ENCODE results near the gene SURF4.

SURF4 gene

DNA sequence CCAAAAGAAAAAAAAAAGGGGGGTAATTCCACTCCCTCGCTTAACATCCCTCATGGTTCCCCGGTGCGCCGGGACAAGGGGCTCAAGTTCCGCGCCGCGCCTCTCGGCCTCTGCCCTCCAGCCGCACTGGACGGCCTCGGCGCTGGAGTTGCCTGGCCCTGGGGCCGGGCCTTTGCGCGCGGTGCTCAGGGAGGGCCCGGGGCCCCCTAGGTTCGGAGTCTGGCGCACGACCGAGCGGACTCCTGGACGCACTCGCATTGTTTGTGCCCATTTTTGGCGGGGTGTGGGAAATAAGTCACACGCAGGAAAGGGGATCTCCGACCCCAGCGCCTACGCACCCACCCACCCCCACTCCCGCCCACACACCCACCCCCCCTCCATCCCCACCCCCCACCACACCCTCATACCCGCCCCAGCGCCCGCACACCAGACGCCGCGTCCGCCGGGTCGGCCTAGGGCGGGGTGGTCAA, 28.3 kb downstream of the SURF4 start:
- Histone ChIP-seq H3K9me3 (ENCODE audit: insufficient read depth, low read depth, low read length) (no peaks in the 10 kb centered on the region), H3K27me3 (ENCODE audit: insufficient read depth, low read length) (no peaks in the 10 kb centered on the region), H3K36me3 (ENCODE audit: insufficient read depth, low read depth, low read length) (peaks cover 82% of the 10 kb centered on the region), H3K4me3 (ENCODE audit: low read length) (peak overlapping the region; percentile 87), H3K27ac (ENCODE audit: low read length) (peak overlapping the region; percentile 48), H3K9ac (ENCODE audit: low read depth, low read length) (peak overlapping the region; percentile 100), H3K4me1 (ENCODE audit: insufficient read depth, low read length) (no peaks in the 10 kb centered on the region)

- H3K27ac ChIP-seq (ENCODE audit: low read length), result no peak overlapping the region
- H3K4me1 ChIP-seq (ENCODE audit: insufficient read depth, low read length), result no peaks in the 10 kb centered on the region
- H3K9me3 ChIP-seq (ENCODE audit: insufficient read depth, low read depth, low read length), result no peaks in the 10 kb centered on the region
- H3K36me3 ChIP-seq (ENCODE audit: insufficient read depth, low read depth, low read length), result peaks cover 80% of the 10 kb centered on the region
- H3K9ac ChIP-seq (ENCODE audit: low read depth, low read length), result peak overlapping the region; percentile 100; the same call in 1 of the 2 replicates
- no peaks in the 10 kb centered on the region for H3K27me3 ChIP-seq (ENCODE audit: insufficient read depth, low read length)
- H3K4me3 ChIP-seq (ENCODE audit: low read length), result peak overlapping the region; percentile 87
Observed at GRCh38 chr9:133346021-133346785, 29.7 kb downstream of the SURF4 start.

- no peak overlapping the region for H3K4me3 ChIP-seq (ENCODE audit: low read length)
- H3K27ac ChIP-seq (ENCODE audit: low read length), result no peak overlapping the region
- H3K36me3 ChIP-seq (ENCODE audit: insufficient read depth, low read depth, low read length), result peaks cover 80% of the 10 kb centered on the region
- no peaks in the 10 kb centered on the region for H3K4me1 ChIP-seq (ENCODE audit: insufficient read depth, low read length)
- H3K27me3 ChIP-seq (ENCODE audit: insufficient read depth, low read length), result no peaks in the 10 kb centered on the region
- peak overlapping the region; percentile 100; the same call in 1 of the 2 replicates for H3K9ac ChIP-seq (ENCODE audit: low read depth, low read length)
- H3K9me3 ChIP-seq (ENCODE audit: insufficient read depth, low read depth, low read length), result no peaks in the 10 kb centered on the region
Observed at GRCh38 chr9:133345596-133345995, 30.3 kb downstream of the SURF4 start.

DNA sequence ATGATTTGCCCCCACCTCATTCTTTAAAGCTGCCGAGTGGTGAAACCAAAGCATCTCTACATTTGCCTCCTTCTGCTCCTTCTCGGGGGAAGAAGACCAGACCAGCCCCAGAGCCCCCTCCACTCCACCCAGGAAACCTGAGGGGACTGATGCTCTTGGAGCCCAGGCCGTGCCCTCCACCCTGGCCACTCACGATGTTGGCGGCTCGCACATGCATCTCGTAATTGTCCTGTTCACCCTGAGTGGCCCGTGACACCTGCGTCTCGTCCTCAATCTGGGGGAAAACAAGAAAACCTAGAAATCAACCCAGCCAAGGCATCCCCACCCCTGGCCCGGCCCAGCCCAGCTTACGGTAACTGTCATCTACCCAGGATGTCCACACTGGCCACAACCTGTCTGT, 30.9 kb downstream of the SURF4 start:
- H3K9me3 ChIP-seq (ENCODE audit: insufficient read depth, low read depth, low read length), result no peaks in the 10 kb centered on the region
- H3K36me3 ChIP-seq (ENCODE audit: insufficient read depth, low read depth, low read length), result peaks cover 80% of the 10 kb centered on the region
- no peaks in the 10 kb centered on the region for H3K4me1 ChIP-seq (ENCODE audit: insufficient read depth, low read length)
- H3K27me3 ChIP-seq (ENCODE audit: insufficient read depth, low read length), result no peaks in the 10 kb centered on the region
- H3K9ac ChIP-seq (ENCODE audit: low read depth, low read length), result no peak overlapping the region
- no peak overlapping the region for H3K27ac ChIP-seq (ENCODE audit: low read length)
- no peak overlapping the region for H3K4me3 ChIP-seq (ENCODE audit: low read length)

GRCh38 chr9:133344071-133344470, 31.8 kb downstream of the SURF4 start:
- Histone ChIP-seq H3K4me3 (ENCODE audit: low read length) (no peak overlapping the region), H3K27me3 (ENCODE audit: insufficient read depth, low read length) (no peaks in the 10 kb centered on the region), H3K27ac (ENCODE audit: low read length) (no peak overlapping the region), H3K36me3 (ENCODE audit: insufficient read depth, low read depth, low read length) (peaks cover 80% of the 10 kb centered on the region), H3K9ac (ENCODE audit: low read depth, low read length) (no peak overlapping the region), H3K9me3 (ENCODE audit: insufficient read depth, low read depth, low read length) (no peaks in the 10 kb centered on the region), H3K4me1 (ENCODE audit: insufficient read depth, low read length) (no peaks in the 10 kb centered on the region)

GRCh38 chr9:133342570-133342969, 33.3 kb downstream of the SURF4 start:
- H3K36me3 ChIP-seq (ENCODE audit: insufficient read depth, low read depth, low read length), result peaks cover 78% of the 10 kb centered on the region
- H3K27ac ChIP-seq (ENCODE audit: low read length), result no peak overlapping the region
- no peaks in the 10 kb centered on the region for H3K9me3 ChIP-seq (ENCODE audit: insufficient read depth, low read depth, low read length)
- H3K9ac ChIP-seq (ENCODE audit: low read depth, low read length), result no peak overlapping the region
- H3K4me1 ChIP-seq (ENCODE audit: insufficient read depth, low read length), result no peaks in the 10 kb centered on the region
- H3K4me3 ChIP-seq (ENCODE audit: low read length), result no peak overlapping the region
- no peaks in the 10 kb centered on the region for H3K27me3 ChIP-seq (ENCODE audit: insufficient read depth, low read length)

DNA sequence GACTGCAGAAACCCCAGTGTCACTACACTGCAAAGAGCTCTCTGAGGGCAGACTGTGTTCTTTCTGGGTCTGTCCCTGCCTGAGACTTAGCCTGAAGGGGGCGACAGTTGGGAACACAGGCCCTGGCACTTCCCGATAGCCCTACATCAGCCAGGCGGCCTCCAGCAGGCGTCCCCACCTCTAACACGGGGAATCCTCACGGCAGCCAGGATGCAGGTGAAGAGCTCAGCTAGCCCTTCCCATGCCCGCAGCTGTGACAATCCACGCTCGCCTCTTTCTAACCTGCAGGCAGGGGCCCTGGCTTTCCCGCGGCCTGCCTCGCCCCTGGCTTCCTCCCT, 33.8 kb downstream of the SURF4 start:
- Histone ChIP-seq H3K36me3 (ENCODE audit: insufficient read depth, low read depth, low read length) (peaks cover 78% of the 10 kb centered on the region), H3K27ac (ENCODE audit: low read length) (no peak overlapping the region), H3K9ac (ENCODE audit: low read depth, low read length) (no peak overlapping the region), H3K4me1 (ENCODE audit: insufficient read depth, low read length) (no peaks in the 10 kb centered on the region), H3K27me3 (ENCODE audit: insufficient read depth, low read length) (no peaks in the 10 kb centered on the region), H3K4me3 (ENCODE audit: low read length) (no peak overlapping the region), H3K9me3 (ENCODE audit: insufficient read depth, low read depth, low read length) (no peaks in the 10 kb centered on the region)

DNA sequence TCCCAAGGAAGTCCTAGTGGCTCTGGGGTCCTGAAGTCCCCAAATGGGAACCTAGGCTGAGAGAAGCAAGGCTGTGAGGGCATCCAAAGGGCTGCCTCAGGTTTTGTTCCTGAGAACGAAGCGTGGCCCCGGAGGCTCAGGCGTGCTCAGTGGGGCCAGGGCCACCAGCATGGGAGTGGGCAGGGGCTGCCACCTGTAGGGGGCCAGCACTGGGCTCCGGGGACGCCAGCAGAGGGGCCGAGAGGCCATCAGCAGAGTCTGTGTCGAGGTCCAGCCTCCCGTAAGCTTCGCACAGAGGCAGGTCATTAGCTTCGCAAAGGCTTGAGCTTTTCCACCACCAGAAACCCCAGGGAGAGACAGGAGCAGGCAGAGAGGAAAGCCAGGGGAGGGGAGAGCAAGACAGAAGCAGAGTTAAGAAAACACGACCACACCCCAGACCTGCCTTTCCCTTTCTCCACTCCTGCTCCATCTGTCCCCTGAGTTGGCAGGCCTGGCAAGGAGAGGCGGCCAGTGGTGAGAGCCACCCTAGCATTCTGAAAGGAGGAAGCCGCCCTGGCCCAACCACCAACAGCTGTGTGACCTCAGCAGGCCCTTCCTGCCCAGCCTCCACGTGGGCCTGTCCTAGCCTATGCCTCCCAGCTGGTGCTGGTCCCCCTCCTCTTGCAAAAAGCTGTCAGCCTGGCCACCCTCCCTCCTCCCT, 34.3 kb downstream of the SURF4 start:
- H3K4me1 ChIP-seq (ENCODE audit: insufficient read depth, low read length), result no peaks in the 10 kb centered on the region
- H3K4me3 ChIP-seq (ENCODE audit: low read length), result no peak overlapping the region
- no peak overlapping the region for H3K9ac ChIP-seq (ENCODE audit: low read depth, low read length)
- no peaks in the 10 kb centered on the region for H3K27me3 ChIP-seq (ENCODE audit: insufficient read depth, low read length)
- H3K9me3 ChIP-seq (ENCODE audit: insufficient read depth, low read depth, low read length), result no peaks in the 10 kb centered on the region
- no peak overlapping the region for H3K27ac ChIP-seq (ENCODE audit: low read length)
- peaks cover 78% of the 10 kb centered on the region for H3K36me3 ChIP-seq (ENCODE audit: insufficient read depth, low read depth, low read length)

GRCh38 chr9:133340916-133341315, 34.9 kb downstream of the SURF4 start:
- no peaks in the 10 kb centered on the region for H3K9me3 ChIP-seq (ENCODE audit: insufficient read depth, low read depth, low read length)
- no peak overlapping the region for H3K4me3 ChIP-seq (ENCODE audit: low read length)
- no peak overlapping the region for H3K9ac ChIP-seq (ENCODE audit: low read depth, low read length)
- H3K36me3 ChIP-seq (ENCODE audit: insufficient read depth, low read depth, low read length), result peaks cover 72% of the 10 kb centered on the region
- no peaks in the 10 kb centered on the region for H3K27me3 ChIP-seq (ENCODE audit: insufficient read depth, low read length)
- H3K4me1 ChIP-seq (ENCODE audit: insufficient read depth, low read length), result no peaks in the 10 kb centered on the region
- no peak overlapping the region for H3K27ac ChIP-seq (ENCODE audit: low read length)

GRCh38 chr9:133340256-133340655, 35.6 kb downstream of the SURF4 start:
- Histone ChIP-seq H3K27ac (ENCODE audit: low read length) (no peak overlapping the region), H3K9ac (ENCODE audit: low read depth, low read length) (no peak overlapping the region), H3K4me1 (ENCODE audit: insufficient read depth, low read length) (no peaks in the 10 kb centered on the region), H3K36me3 (ENCODE audit: insufficient read depth, low read depth, low read length) (peaks cover 66% of the 10 kb centered on the region), H3K4me3 (ENCODE audit: low read length) (no peak overlapping the region), H3K27me3 (ENCODE audit: insufficient read depth, low read length) (no peaks in the 10 kb centered on the region), H3K9me3 (ENCODE audit: insufficient read depth, low read depth, low read length) (no peaks in the 10 kb centered on the region)

DNA sequence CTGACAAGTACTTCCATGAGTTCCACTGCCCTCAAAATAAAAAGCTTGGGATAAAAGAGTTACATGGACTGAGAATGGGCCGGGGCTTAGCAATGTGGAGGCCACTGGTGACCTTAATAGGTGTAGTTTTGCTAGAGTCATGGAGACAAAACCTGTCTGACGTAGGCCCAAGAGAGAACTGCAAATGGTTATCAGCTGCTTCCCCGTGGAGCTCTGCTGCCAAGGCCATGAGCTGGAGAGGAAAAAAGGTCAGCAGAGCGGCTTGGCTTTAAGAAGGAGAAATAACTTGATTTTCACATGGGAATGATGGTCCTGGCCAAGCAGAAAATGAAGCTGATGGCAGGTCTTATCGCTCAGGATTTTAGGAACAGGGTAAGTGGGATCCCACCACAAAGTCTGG, 36.2 kb downstream of the SURF4 start:
- Histone ChIP-seq H3K9ac (ENCODE audit: low read depth, low read length) (no peak overlapping the region), H3K36me3 (ENCODE audit: insufficient read depth, low read depth, low read length) (peaks cover 61% of the 10 kb centered on the region)

More for the DNA sequence above, 36.2 kb downstream of the SURF4 start:
- Histone ChIP-seq H3K9me3 (ENCODE audit: insufficient read depth, low read depth, low read length) (no peaks in the 10 kb centered on the region), H3K27me3 (ENCODE audit: insufficient read depth, low read length) (no peaks in the 10 kb centered on the region), H3K4me1 (ENCODE audit: insufficient read depth, low read length) (peaks cover 2% of the 10 kb centered on the region; the same call in 1 of the 2 replicates), H3K4me3 (ENCODE audit: low read length) (no peak overlapping the region), H3K27ac (ENCODE audit: low read length) (no peak overlapping the region)
